Muscle of back (tissue), 11 donors: Measurements from ENCODE around the gene C10orf67. TPM values are rescaled to one million over a fixed set of nuclear protein-coding genes. Genes with fewer than 3 reads are reported as not detected.
"Not testable (repeated sequence)": the region's sequence is repeated elsewhere in the genome, so short reads cannot be mapped to it uniquely, and the experiment has no call there.

ENCODE experiments used
- DNase-seq, 3 donors: peaks; one replicate each; pipeline versions ENCODE4 v3.0.0 to v3.0.0-alpha.2; 2013
- polyA plus RNA-seq, 10 donors: library from polyadenylated mRNA; unstranded; fragments of 120-200 nt; gene quantifications; one replicate each; pipeline ENCODE4 v1.2.1, GENCODE V29; 2013; ENCODE audit not compliant: insufficient read length in 10 of 10

The C10orf67 gene
- polyA plus RNA-seq, 10 donors, result 0.17 to 0.26 (median 0.19) TPM

DNA sequence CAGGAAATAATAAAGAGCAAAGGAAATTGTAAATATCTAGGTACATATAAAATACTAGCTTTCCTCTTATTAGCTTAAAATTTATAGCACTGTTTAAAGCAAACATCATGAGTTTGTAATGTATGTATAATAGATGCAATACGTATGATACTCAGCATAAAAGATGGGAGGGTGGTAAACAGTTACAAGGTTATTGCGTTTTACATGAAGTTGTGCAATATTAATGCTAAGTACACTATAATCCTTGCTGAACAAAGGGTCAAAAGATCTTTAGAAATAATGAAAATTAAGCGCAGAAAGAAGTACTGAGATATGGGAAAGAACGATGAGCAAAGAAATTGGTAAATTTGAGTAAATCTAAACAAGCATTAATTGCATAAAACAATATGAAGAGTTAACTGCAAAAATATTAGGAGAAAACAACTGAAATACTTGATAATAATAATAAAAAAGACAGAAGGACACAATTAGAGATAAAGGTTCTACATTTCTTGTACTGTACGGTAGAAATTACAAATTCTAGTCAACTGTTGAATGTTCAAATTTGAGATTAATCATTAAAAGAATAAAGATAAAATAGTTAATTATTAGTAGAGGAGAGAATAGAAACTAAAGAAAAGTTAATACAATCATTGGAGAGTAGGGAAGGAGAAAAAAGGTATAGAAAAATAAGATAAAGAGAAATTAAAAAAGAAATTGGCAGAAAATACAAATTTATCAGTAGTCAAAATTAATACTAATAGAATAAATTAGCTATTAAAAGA is 17.9 kb downstream of the C10orf67 start:
- no peak for DNase-seq

DNA sequence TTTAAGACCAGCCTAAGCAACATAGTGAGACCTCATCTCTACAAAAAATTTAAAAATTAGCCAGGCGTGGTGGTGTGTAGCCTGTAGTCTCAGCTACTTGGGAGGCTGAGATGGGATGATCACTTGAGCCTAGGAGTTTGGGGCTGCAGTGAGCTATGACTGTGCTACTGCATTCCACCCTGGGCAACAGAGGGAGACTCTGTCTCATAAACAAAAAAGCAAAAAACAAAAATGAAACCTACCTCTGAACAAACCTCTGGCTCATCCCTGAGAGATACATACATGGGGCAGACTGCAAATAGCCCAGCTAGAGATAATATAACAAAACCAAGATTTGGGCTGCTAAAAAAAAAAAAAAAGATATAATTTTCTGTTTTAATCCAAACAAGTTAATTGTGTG is 19.5 kb downstream of the C10orf67 start:
- DNase-seq, result no peak

DNA sequence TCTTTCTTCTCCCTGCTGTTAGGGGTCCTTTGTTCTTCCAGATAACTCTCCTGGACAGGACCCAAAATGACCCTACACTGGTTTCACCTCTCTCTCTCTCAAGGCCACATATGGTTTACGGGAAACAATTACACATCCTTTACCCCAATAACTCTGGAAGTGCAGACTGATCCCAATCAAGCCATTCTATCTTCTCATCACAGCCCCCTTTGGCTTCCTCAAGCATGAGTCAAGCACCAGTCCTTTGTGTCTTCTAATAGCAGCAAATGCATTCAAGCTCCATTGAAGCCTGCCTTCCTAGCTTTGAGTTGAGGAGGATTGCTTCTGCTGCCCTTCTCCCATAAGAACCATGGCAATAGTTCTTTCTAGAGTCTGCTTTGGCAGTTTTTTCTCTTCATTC is 20.2 kb downstream of the C10orf67 start:
- DNase-seq, result no peak

DNA sequence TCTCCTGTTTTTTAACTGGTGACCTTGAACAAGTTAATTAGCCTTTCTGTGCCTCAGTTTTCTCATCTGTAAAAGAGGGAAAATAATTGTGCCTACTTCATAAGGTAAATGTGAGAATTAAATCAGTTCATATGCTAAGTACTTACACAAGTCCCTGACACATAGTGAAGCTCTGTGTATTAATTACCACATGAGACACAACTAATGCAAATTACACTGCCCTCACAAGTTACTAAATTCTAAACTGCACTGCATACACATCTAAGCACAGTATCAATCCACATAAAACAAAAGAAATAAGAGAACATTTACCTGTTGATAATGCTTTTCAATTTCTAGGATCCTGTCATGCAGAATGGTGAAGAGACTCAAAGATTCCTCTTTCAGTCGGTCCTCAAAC is 22.5 kb downstream of the C10orf67 start:
- DNase-seq, result no peak

DNA sequence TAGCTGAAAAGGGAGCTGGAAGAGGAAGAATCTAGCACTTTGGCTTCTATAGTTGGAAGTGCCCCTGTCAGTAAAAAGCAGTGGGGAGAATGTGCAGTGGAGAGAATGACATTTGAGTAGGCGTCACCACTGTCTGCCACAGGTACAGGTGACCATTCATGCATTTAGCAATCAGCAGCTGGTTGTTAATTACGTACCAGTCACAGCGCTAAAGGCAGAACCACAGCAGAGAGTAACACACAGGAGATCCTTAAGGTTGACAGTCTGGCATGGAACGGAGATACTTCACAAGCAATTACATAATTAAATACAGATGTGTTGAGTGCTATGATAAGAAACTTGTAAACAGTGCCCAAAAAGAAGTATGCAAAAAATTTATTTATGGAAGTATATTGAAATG is 24.8 kb downstream of the C10orf67 start:
- no peak for DNase-seq

DNA sequence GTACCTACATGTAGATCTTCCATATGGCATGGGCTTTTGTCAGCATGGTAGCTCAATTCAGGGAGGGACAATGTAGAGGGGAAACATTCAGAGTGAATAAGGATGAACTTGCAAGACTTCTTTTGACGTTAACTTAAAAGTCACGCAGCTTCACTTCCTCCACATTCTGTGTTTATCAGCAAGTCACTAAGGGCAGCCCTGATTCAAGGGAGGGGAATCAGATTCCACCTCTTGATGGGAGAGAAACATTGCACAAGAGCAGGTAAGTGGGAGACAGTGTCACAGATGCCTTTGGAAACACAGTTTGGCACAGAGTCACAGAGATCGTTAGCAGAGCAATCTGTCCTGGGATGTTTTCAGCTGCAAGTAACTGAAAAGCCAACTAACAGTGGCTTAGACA is 26.2 kb downstream of the C10orf67 start:
- DNase-seq, result no peak

DNA sequence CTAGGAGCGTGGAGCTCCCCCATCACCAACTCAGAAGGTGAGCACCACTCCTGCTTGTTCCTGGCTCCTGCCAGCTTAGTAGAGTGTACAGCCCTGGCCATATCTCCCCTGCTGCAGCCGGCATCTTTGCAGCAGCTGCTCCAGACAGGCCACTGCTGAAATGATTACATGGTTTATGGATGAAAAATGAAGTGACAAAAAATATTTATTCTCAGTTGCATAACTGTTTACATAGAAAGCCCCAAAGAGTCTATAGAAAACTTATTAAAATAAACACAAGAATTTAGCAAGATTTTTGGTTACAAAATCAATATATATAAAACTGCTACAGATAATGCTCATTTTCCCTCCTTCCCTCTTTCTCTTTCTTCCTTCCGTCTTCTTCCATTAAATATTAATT is 27.2 kb downstream of the C10orf67 start:
- DNase-seq, result no peak

DNA sequence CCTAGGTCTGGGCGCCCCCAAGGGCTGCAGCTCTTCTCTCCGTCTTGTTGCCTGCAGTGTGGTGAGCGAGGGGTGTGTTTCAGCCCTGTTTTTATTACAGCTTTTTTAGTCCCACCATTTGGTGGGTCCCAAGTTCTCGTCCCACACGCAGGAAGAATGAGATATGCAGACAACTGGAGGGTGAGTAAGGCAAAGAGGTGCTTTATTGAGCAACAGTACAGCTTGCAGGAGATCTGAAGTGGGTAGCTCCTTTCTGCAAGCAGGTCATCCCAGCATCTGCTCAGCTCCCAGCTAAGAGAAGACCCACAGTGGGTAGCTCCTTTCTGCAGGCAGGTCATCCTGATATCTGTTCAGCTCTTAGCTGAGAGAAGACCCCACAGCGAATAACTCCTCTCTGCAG is 28.2 kb downstream of the C10orf67 start:
- DNase-seq, result no peak

DNA sequence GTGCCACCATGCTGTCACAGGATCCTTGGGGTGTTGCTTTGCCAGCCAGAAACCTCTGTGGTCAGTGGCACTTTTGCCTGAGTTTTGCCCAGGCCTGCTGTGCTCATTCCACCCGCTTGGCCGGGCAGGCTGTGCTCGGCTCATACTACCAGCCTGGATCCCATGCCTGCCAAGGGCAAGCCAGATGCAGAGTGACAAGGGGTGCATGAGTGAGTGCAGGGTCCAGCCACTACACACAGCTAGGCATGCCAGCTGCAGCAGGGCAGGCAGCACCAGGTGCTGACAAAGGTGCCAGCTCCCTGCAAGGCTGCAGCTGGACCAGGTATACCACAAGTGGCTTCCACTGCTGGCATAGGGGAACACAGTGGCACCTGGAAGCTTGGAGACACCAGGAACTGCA is 28.6 kb downstream of the C10orf67 start:
- DNase-seq, result no peak

DNA sequence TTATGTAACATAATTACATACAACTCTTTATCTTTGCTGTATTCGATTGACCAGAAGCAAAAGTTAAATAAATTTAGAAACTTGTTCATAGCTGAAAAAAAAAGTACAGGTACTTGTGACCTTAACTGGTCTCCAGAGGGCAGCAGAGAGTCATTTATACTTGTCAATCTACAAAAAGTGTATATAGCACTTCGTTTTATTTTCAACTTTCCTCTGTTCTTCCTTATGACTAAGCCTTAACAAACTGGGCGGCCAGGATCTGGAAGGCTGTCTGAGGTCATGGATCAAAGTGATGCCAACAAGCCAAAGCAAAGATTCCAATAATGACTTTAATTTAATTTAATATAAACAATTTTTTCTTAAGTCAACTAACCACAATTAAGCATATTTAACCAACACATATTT is 29.8 kb downstream of the C10orf67 start:
- DNase-seq, result peak; percentile 68 to 74 (median 68)

DNA sequence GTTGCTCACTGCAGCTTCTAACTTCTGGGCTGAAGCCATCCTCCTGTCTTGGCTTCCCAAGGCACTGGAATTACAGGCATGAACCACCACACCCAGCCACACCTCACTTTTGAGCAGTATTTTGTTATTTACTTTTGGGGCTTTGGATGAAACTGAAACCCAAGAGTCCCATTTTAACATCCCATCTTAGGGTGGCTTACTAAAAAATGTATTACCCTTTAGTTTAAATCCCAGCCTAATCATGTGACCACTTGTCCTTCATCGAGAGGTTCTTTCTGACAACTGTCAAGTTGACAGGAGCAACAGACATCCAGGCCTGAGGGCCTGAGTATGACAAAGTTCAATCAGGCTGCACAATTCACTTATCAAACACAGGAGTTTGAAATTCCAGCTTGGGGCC is 33.6 kb downstream of the C10orf67 start:
- no peak for DNase-seq

DNA sequence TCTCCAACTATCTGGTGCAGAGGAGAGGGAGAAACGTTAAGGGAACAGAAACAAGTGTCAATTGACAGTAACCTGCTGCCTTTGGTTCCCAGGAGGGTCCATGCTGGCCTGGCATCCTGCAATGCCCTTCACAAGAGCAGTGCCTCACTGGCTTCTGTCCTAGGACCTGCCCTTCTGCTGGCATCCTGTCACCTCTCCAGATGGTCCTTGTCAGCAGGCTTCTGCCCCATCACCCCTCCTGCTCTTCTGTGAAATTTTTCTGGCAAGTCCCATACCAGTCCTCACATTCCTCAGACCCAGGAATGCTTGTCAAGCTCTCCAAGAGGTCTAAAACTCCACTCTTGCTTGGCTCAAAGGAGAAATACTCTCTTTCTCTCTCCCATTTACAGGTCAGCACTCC is 34.2 kb downstream of the C10orf67 start:
- no peak for DNase-seq

DNA sequence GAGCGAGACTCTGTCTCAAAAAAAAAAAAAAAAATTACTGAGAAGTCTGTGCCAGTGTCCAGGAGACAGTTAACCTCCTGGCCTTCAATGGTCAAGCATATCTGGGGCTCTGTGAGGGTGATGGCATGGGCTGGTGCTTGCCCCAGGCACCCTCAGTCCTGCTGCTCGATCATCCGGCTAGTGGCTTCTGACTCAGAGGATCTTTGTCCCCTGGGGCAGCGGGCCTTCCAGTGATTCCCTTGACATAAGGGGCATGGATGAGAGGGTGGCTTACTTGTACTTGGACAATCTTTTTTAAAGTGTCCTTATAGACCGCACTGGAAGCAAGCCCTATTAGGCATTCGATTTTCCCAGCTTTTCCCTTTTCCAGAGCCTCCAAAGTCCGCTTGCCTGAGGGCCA is 44.6 kb downstream of the C10orf67 start:
- not testable (repeated sequence) for DNase-seq

DNA sequence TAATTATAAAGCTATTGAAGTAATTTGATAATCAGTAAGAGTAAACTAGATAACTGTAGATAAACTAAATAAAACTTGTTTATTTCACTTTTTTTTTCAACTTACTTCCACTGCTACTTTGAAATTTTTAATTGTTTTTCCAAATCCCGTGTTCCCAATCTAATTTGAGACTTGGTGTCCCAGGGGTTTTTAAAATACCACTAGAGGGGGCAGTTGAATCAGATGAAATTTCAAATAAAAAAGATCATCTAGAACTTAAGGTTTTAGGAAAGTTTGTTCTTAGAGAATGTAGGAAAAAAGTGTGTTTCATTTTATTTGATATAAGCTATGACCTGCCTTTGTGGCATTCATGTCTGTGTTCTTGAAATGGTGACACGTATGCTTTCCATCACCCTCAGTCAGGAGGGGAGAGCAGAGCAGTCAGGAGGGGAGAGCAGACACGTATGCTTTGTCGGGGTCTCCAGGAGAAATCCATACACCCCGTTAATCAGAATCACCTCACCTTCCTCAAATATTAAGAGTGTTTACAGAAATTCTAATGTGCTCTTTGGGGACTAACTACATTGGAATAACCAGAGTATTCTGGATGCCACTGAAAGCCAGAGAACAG is 49.9 kb downstream of the C10orf67 start:
- DNase-seq, result peak in 1 of 3 donors; percentile 7

DNA sequence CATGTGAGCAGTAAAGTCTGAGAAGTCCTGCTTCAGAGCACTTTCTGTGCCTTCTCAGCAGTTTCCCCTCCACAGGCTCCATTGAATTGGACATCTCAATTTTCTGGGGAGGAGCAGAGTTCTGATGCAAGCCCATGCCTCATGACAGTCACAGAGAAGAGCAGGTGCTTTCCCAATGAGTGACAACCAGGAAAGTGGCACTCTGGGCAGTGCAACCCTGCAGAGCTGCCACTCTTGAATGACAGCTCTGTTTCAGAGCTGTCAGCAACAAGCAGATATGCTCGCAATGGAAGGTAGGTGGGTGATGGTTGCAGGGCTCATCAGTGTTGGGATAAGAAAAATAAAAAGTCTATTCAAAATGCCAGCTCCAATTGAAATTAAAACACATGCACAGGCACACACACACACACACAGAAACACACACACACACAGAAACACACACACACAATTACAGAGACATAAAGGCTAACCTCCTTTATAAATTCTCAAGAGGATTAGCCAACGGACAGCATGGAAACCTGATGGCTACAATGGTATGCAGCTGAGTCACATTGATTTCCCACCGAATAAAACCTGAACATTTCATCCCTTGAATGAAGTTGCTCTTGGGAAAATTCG is 50.5 kb downstream of the C10orf67 start:
- DNase-seq, result no peak

DNA sequence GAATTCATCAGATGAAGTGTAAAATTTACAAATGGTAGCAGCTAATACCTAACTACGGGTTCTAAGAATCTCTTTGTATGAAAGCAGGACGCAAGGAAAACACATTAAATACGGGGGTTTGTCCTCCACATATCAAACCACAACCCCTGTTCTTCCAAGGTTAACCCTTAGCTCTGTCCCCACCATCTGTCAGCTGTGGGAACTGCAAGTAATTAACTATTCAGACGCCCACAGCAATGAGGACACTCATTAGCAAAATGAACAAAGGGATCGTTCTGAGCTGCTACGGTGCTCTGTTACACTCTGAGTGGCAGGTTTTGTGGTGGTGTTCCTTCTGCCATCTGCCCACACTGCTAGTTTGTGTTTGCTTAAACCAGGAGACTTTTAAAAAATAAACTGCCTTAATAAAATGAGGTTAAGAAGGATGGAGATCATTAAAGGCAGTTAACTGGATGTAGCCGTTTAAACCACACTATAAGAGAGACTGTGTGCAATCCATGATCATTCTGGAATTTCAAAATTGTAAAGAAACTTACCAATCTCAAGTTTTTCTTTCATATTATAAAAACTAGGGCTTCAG is 51.4 kb downstream of the C10orf67 start:
- peak; percentile 17 to 37 (median 20) for DNase-seq

DNA sequence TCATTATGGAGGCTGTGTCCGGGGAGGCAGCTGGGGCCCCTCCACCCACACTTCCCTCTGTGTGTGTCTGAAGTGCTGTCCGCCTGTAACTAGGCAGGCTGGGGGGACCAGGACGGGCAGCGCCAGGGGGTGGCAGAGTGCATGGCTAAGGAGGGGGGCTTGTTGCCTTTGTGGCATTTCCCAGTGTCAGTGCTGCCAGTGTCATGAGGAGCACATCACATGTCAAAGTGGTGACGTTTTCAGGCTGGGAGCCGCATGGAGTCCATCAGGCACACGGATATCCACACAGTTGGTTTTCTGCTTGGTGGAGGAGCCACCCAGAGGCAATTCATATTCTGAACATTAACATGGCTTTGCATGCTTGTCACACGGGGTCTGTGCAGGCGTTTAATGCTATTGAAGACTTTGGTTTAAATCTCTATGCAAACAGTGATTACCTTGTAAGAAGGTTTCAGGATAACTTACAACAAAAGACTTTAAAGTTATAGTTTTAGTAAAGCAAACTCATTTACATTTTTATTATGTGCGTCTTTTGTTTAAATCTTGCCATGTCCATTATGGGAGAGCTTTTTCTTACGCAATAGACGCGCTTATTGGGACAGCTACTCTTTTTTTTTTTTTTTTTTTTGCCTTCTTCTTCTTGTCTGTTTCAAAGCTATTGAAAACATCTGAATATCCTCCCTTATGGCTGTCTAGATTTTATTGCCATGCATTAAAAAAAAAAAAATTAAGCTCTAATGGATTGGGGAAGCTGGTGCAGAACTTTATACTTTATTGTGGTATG is 52.9 kb downstream of the C10orf67 start:
- DNase-seq, result peak in 1 of 3 donors; percentile 9

DNA sequence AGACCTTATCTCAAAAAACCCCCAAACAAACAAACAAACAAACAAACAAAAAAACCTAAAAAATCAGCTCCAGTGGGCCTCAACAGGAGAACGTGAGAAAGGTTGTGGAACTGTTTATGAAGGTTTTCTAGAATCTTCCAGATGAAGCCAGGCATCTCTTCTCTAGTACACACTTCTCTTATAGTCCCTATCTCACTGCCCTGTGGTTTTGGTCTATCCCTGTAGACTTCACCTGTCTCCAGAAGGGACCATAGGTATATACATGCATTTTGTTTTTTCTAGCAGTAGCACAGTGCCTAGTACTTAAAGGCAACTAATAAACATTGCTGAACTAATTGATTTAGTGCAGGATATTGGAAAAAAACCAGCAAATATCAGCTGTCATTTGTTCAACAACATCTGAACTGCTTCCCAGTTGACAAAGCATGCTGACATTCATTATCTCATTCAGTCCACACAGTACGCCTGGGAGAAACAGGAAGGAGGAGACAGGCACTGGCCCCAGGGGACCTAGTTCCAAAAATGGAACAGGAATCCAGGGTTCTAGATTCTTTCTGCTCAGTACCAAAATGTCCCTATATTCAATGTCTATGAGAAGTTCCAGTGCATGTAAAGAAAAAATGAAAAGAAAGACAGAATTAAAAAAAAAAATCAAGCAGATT is 59.8 kb downstream of the C10orf67 start:
- DNase-seq, result no peak

DNA sequence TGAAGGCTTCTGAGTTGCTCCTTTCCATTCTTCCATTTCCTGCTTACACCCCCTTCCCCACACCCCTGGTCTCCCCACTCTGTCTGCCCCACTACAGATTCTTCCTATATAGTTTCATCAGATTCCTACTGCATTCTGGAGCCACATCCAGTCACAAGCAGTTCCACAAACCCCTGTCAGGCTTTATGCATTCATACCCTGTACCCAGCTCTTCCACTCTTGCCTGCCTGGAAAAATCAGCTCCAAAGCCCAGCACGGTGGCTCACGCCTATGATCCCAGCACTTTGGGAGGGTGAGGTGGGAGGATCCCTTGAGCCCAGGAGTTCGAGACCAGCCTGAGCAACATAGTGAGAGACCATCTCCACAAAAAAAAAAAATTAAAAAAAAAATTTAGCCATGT is 60.4 kb downstream of the C10orf67 start:
- DNase-seq, result no peak

DNA sequence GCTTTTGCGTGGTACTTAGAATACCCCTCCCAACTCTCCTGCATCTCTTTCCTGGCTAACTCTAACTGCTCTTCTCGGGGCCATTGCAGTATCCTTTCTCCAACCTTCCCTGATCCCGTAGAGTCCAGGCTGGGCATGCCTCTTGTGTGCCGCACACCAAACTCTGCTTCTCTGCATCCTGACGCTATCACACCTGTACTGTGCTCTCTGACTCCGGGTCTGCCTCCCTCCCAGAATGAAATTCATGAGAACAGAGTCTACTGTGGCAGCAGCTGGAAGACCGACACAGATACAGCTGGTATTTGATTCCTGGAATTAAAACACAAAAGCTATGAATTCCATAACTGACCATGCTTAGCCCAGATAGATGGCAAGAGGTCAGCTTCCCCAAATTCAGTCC is 60.9 kb downstream of the C10orf67 start:
- DNase-seq, result no peak

DNA sequence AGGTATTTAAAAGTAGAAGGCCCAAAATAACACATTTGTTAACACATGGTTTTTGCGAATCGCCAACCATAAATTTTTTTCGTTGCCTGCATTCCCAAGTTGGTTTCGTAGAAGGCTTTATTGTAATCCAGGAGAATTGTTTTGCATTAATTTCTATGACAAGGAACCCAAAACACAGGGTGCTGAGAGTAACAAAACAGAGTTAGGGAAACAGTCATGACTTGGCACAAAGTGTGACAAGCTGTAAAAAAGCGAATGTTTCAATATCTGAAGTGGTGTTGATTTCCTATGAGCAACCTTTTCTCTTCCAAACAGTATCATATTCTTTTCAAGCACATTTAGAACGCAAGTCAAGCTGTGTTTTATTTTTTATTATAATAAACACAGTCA is 63.6 kb downstream of the C10orf67 start:
- no peak for DNase-seq
